ENCODE measurements around the gene ARL8B.

- no peak for TF ChIP-seq CTCF (IDR thresholded peaks at IDR 0.05)
- no peak for TF ChIP-seq E2F4 (CRISPR knock-in tag; IDR thresholded peaks at IDR 0.05; ENCODE audit: borderline replicate concordance, low read depth)
- no peak for TF ChIP-seq USF2 (CRISPR knock-in tag; IDR thresholded peaks at IDR 0.05)
- TF ChIP-seq ELF4 (CRISPR knock-in tag; IDR thresholded peaks at IDR 0.05; ENCODE audit: low read depth) = no peak
These were observed 1.8 kb downstream of the ARL8B start for GRCh38 chr3:5123937-5124336.
